Panc1 (cell line): ENCODE results near the gene DLK2. TPM values are rescaled to one million over a fixed set of nuclear protein-coding genes. Genes with fewer than 3 reads are reported as not detected.
A peak's percentile ranks its signal among the peaks of the same experiment; 100 is the strongest.
"Not testable (repeated sequence)": the region's sequence is repeated elsewhere in the genome, so short reads cannot be mapped to it uniquely, and the experiment has no call there.

Experiments
- ATAC-seq: fragments of 200-7000 bp; cut with Tn5 transposase; 2 replicates; pipeline ENCODE4 v1.9.1; 2020; ENCODE audit warnings: mild to moderate bottlenecking, moderate library complexity
- BruUV-seq: library from RNA; stranded (reverse); fragments of 400-500 nt; replicated peaks from 2 replicates; lab custom pipeline; 2021; lab: Mats Ljungman, UMichigan
- CTCF ChIA-PET: fragments of 300-600 bp; sonication (Branson Sonifier 250); formaldehyde crosslinking; loops from one replicate; lab custom pipeline; 2022; ENCODE audit warnings: antibody characterized with exemption; lab: Charles Lee
- POLR2A ChIA-PET: fragments of 300-600 bp; sonication (Branson Sonifier 250); formaldehyde crosslinking; loops from one replicate; lab custom pipeline; 2022; ENCODE audit warnings: antibody characterized with exemption; lab: Charles Lee
- DNase-seq: peaks from one replicate; pipeline ENCODE4 v3.0.0-alpha.2; 2010; ENCODE audit warnings: low read depth, low spot score
- H3K27ac ChIP-seq: 2 replicates; pipeline ENCODE4 v1.5.1; 2011; ENCODE audit warnings: mild to moderate bottlenecking, low read length, inconsistent platforms
- H3K27me3 ChIP-seq: fragments of 200-500 bp; sonication (Bioruptor generic); 2 replicates; pipeline ENCODE4 v1.6.0; 2014; ENCODE audit warnings: low read length, inconsistent platforms; ENCODE audit not compliant: control insufficient read depth, insufficient read depth
- H3K36me3 ChIP-seq: fragments of 200-500 bp; sonication (Bioruptor generic); 2 replicates; pipeline ENCODE4 v1.5.1; 2014; ENCODE audit warnings: inconsistent platforms, mild to moderate bottlenecking, low read length, moderate library complexity; ENCODE audit not compliant: control insufficient read depth, insufficient read depth
- H3K4me1 ChIP-seq: 2 replicates; pipeline ENCODE4 v1.5.1; 2011; ENCODE audit warnings: inconsistent platforms, mild to moderate bottlenecking, low read length, moderate library complexity; ENCODE audit not compliant: control insufficient read depth, insufficient read depth
- H3K4me3 ChIP-seq, 2 experiments: 2 replicates each; pipeline ENCODE4 v1.5.1; 2011 to 2012; ENCODE audit warnings: low read depth in 2 of 2, low read length in 2 of 2, mild to moderate bottlenecking in 2 of 2, inconsistent platforms in 1 of 2, moderate library complexity in 1 of 2
- H3K9me3 ChIP-seq: fragments of 200-500 bp; sonication (Bioruptor generic); 2 replicates; pipeline ENCODE4 v1.5.1; 2014; ENCODE audit warnings: low read depth, mild to moderate bottlenecking, inconsistent platforms, low read length, moderate library complexity; ENCODE audit not compliant: control insufficient read depth, insufficient read depth
- CTCF ChIP-seq: fragments of 450-650 bp; IDR thresholded peaks from 2 replicates; pipeline ENCODE4 v1.5.1; 2017; ENCODE audit warnings: mild to moderate bottlenecking
- POLR2AphosphoS5 ChIP-seq: IDR thresholded peaks from 2 replicates; pipeline ENCODE4 v1.6.1; 2012; ENCODE audit warnings: mild to moderate bottlenecking, low read depth, low read length, moderate library complexity
- REST ChIP-seq, 2 experiments: IDR thresholded peaks; 2 replicates each; pipeline ENCODE4 v1.6.1; 2011 to 2012; ENCODE audit warnings: low read depth in 2 of 2, control low read depth in 1 of 2, low read length in 1 of 2, mild to moderate bottlenecking in 1 of 2, moderate library complexity in 1 of 2; ENCODE audit not compliant: insufficient read depth in 1 of 2
- SIN3A ChIP-seq: IDR thresholded peaks from 2 replicates; pipeline ENCODE4 v1.6.1; 2012; ENCODE audit warnings: low read depth, mild to moderate bottlenecking, low read length, moderate library complexity, borderline replicate concordance; ENCODE audit not compliant: insufficient read depth
- TCF7L2 ChIP-seq: IDR thresholded peaks from 2 replicates; pipeline ENCODE4 v1.6.1; 2011; ENCODE audit warnings: mild to moderate bottlenecking, low read depth, low read length, inconsistent platforms
- in situ Hi-C: cut with HindIII; loops from 2 replicates; pipeline ENCODE4 v1.10.0; 2016; ENCODE audit warnings: low sequenced_read_pairs, low pct_unique_long_range_greater_than_20kb
- intact Hi-C: fragments of 100-400 bp; cut with micrococcal nuclease; formaldehyde crosslinking; loops from one replicate; pipeline ENCODE4 v1.10.0; 2022; ENCODE audit not compliant: unreplicated experiment
- total RNA-seq: library from RNA; stranded (reverse); gene quantifications from one replicate; pipeline ENCODE4 v1.2.1, GENCODE V29; 2021; ENCODE audit not compliant: unreplicated experiment

The DLK2 gene
- total RNA-seq, 1 experiment from 2014 or later: 19.1 TPM

DNA sequence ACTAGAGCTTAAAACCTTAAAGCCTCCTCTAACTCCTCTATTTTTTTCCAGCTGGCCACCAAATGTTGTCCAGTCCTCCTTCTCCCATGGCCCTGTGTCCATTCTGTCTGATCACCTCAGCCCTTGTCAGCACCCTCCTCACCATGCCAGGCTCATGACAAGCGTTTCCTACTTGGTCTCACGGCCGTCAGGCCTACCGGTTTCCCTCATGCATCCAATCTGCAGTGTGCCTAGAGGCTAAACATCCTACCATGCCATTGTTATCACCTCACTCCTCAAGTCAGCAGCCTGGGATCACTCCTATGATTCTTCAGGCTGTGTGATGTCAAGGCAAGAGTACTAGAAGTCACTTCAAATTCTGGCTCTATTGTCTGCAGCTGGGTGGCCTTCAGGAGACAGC is 12.4 kb upstream of the DLK2 start:
- no peaks in the 10 kb centered on the region for H3K9me3 ChIP-seq
- POLR2A ChIA-PET: no interaction called here
- no peaks in the 10 kb centered on the region for H3K36me3 ChIP-seq
- ATAC-seq: peak; percentile 20; the same call in 1 of the 2 replicates
- TF ChIP-seq POLR2AphosphoS5 (no peak), TCF7L2 (no peak), CTCF (no peak), REST (IDR thresholded peaks at IDR 0.05; ENCODE audit: insufficient read depth in 1 of 2, low read depth in 2 of 2, low read length in 1 of 2) (no peak), SIN3A (no peak)
- CTCF ChIA-PET: no interaction called here
- intact Hi-C loops (no loop called here), in situ Hi-C loops (no loop called here)
- H3K4me3 ChIP-seq: no peak overlapping the region
- no peak overlapping the region for H3K27ac ChIP-seq
- BruUV-seq: no TSS peak
- no peaks in the 10 kb centered on the region for H3K27me3 ChIP-seq
- DNase-seq: no peak
- H3K4me1 ChIP-seq: no peaks in the 10 kb centered on the region

DNA sequence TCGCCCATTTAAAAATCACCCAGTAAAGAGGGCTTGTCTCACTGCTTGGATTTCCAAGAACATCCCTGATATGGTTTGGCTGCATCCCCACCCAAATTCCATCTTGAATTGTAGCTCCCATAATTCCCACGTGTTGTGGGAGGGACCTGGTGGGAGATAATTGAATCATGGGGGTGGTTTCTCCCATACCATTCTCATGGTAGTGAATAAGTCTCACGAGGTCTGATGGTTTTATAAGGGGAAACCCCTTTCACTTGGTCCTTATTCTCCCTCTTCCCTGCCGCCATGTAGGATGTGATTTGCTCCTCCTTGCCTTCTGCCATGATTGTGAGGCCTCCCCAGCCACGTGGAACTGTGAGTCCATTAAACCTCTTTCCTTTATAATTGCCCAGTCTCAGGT is 11.9 kb upstream of the DLK2 start:
- BruUV-seq, H3K27me3 ChIP-seq, H3K4me3 ChIP-seq, CTCF ChIA-PET, ATAC-seq, H3K27ac ChIP-seq, intact Hi-C loops, POLR2A ChIA-PET, in situ Hi-C loops, DNase-seq, H3K9me3 ChIP-seq, H3K4me1 ChIP-seq, H3K36me3 ChIP-seq: not testable (repeated sequence)

DNA sequence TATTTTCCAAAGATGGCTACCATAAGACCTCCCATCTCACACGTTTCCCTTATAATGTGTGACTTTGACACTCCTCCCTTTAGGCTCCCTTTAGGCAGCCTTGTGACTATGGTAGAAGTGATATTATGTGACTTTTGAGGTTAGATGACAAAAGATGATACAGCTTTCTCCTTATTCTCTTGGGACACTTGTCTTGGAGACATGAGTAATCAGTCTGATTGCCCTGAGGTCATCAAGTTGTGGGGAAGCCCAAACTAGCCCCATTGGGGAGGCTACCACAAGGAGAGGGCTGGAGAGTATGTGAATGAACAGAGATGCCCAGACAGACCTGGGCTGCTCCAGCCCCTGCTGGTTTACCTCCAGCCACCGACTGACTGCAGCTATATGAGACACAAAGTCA is 10.6 kb upstream of the DLK2 start:
- no peak overlapping the region for H3K4me3 ChIP-seq
- no peaks in the 10 kb centered on the region for H3K4me1 ChIP-seq
- no peaks in the 10 kb centered on the region for H3K9me3 ChIP-seq
- ChIA-PET POLR2A (interaction anchor here (1.1 kb wide), 1 partner anchor 8 kb away, joined by 3 read pairs; no protein-coding TSS in a partner anchor), CTCF (interaction anchor here (0.6 kb wide), 1 partner anchor 11 kb away, joined by 4 read pairs; the partner anchor contains the start of gene TJAP1)
- BruUV-seq: no TSS peak
- no peaks in the 10 kb centered on the region for H3K36me3 ChIP-seq
- intact Hi-C loops: no loop called here
- no peak overlapping the region for H3K27ac ChIP-seq
- in situ Hi-C loops: no loop called here
- ATAC-seq (no peak), DNase-seq (no peak)
- no peaks in the 10 kb centered on the region for H3K27me3 ChIP-seq
- TF ChIP-seq REST (IDR thresholded peaks at IDR 0.05; ENCODE audit: insufficient read depth in 1 of 2, low read depth in 2 of 2, low read length in 1 of 2) (no peak), SIN3A (no peak), TCF7L2 (no peak), CTCF (no peak), POLR2AphosphoS5 (no peak)
